ENCODE results near the gene LAMA2.

DNA sequence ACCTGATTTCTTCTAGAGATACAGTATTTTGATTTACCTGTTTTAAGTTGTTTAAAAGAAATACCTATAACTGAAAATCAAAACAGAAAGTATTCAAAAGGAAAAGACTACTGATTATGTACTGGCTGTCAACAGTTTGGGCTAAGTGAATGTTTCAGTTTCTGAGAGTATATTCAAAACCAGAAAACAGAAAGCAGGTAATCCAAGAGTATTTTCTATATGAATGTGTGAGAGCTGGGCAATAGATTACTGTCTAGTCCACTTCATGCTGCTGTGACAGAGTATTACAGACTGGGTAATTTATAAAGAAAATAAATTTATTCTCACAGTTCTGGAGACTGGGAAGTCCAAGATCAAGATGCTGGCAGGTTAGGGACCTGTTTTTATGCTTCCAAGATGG is 566.0 kb downstream of the LAMA2 start:
- no peak for TF ChIP-seq CTCF (IDR thresholded peaks at IDR 0.05)
- no peak for TF ChIP-seq POLR2A (IDR thresholded peaks at IDR 0.05)

Measured in stomach (tissue), 4 donors.